Mammary epithelial cell (primary cell): ENCODE measurements around the gene HLCS.

Experiments
- CTCF ChIP-seq, 2 donors: IDR thresholded peaks in 1 of 2; conservative IDR thresholded peaks in 1 of 2; 2 replicates each; pipeline ENCODE4 v1.5.1; 2011 to 2012; ENCODE audit warnings: inconsistent platforms in 2 of 2, low read length in 2 of 2, mild to moderate bottlenecking in 2 of 2, control low read depth in 1 of 2, low read depth in 1 of 2; ENCODE audit not compliant: insufficient read depth in 1 of 2; ENCODE audit errors: extremely low read depth in 1 of 2
- EZH2 ChIP-seq: IDR thresholded peaks from 2 replicates; pipeline ENCODE4 v1.6.1; 2012; ENCODE audit warnings: low read length, inconsistent platforms, borderline replicate concordance

GRCh38 chr21:36810443-36810842 lies 156.0 kb downstream of the HLCS start:
- TF ChIP-seq CTCF (conservative IDR thresholded peaks at IDR 0.05 in 1 of 2, IDR thresholded peaks at IDR 0.05 in 1 of 2; ENCODE audit: extremely low read depth in 1 of 2, insufficient read depth in 1 of 2, low read depth in 1 of 2, low read length in 2 of 2) (no peak), EZH2 (no peak)
